Testis (tissue), 2 donors: ENCODE data around the gene SPATA2L.
"Not testable (repeated sequence)": the region's sequence is repeated elsewhere in the genome, so short reads cannot be mapped to it uniquely, and the experiment has no call there.

Source experiments
- CTCF ChIP-seq, 3 experiments: fragments of 450-650 bp in 2 of 3; fragments of 200-600 bp in 1 of 3; sonication (generic) in 1 of 3; IDR thresholded peaks; one replicate each; pipeline ENCODE4 v1.5.1; 2016 to 2019; ENCODE audit warnings: antibody characterized with exemption in 3 of 3, mild to moderate bottlenecking in 2 of 3, moderate library complexity in 1 of 3
- POLR2A ChIP-seq: fragments of 450-650 bp; IDR thresholded peaks from one replicate; pipeline ENCODE4 v1.6.1; 2017; ENCODE audit warnings: antibody characterized with exemption, mild to moderate bottlenecking, moderate library complexity

GRCh38 chr16:89689621-89690020 lies 11.9 kb downstream of the SPATA2L start:
- TF ChIP-seq CTCF (IDR thresholded peaks at IDR 0.05); POLR2A: not testable (repeated sequence)
